A549 treated with AZD9567 at 1 μM for 4 hours (cell line): Measurements from ENCODE around the gene KRAS. TPM values are rescaled to one million over a fixed set of nuclear protein-coding genes. Genes with fewer than 3 reads are reported as not detected.

ENCODE experiments used
- total RNA-seq: library from RNA; stranded (reverse); fragments of 200-300 nt; extraction: Qiagen RNA extraction; gene quantifications from 5 replicates; pipeline ENCODE4 v1.2.3, GENCODE V29; 2022; ENCODE audit not compliant: insufficient read depth

Gene KRAS
- 9.8 to 17.2 TPM (median 14.2 TPM) in 5 replicates for total RNA-seq

DNA sequence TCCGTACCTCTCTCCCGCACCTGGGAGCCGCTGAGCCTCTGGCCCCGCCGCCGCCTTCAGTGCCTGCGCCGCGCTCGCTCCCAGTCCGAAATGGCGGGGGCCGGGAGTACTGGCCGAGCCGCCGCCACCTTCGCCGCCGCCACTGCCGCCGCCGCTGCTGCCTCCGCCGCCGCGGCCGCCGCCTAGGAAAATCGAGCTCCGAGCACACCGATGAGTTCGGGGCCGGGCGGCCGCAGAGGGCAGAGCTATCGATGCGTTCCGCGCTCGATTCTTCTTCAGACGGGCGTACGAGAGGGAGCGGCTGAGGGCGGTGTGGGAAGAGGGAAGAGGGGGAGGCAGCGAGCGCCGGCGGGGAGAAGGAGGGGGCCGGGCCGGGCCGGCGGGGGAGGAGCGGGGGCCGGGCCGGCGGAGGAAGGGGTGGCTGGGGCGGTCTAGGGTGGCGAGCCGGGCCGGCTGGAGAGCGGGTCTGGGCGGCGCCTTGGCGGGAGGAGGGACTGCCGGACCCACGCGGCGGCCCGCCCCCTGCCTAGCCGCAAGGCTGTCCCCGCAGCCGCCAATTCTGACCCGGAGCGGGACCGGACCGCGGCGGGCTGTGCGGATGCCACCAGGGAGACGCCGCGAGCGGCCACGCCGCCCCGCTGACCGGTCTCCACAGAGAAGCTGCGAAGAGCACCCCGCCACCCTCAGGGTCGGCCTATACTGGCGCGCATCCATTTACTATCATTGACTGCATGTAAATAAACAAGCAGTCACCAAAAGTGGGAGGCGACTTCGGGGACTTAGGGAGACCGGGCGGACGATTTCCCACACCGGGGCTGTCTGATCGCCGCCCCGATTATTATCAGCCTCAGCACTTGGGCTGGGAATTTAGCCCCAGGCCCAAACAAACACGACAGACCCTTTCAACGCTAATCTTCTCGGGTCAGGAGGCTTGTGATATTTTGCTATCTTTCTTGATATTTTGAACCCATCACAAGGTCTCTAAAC is at the start of gene KRAS:
Gene KRAS, minus strand, starts transcription at position 186 of the 987 bp plus-strand sequence.

GRCh38 chr12:25195056-25195971 is 55.4 kb downstream of the KRAS start, which contains the start of the genes DNAI7 and ETFRF1:
DNAI7 (minus strand) TSS chr12:25195160; CDS start chr12:25195078, 82 bp downstream.
ETFRF1 (plus strand) TSS chr12:25195237; CDS start chr12:25203957, 8,720 bp downstream.

Other genes starting within 250 kb of the KRAS start
- gene DNAI7, start 55.8 kb downstream of the KRAS start, total RNA-seq = 0.09 to 0.17 TPM (median 0.14 TPM) in 4 of 5 replicates, not detected in the other
- 8.7 to 14.2 TPM (median 9.7 TPM) in 5 replicates for gene ETFRF1, start 55.7 kb downstream of the KRAS start, total RNA-seq